ENCODE results near the gene SIGLEC12. TPM values are rescaled to one million over a fixed set of nuclear protein-coding genes. Genes with fewer than 3 reads are reported as not detected.
A peak's percentile ranks its signal among the peaks of the same experiment; 100 is the strongest.

SIGLEC12 gene
- total and polyA plus RNA-seq, 2 donors (not counting 1 experiment from before 2014, with no cell fraction given): 0.24 TPM; not detected in 1

DNA sequence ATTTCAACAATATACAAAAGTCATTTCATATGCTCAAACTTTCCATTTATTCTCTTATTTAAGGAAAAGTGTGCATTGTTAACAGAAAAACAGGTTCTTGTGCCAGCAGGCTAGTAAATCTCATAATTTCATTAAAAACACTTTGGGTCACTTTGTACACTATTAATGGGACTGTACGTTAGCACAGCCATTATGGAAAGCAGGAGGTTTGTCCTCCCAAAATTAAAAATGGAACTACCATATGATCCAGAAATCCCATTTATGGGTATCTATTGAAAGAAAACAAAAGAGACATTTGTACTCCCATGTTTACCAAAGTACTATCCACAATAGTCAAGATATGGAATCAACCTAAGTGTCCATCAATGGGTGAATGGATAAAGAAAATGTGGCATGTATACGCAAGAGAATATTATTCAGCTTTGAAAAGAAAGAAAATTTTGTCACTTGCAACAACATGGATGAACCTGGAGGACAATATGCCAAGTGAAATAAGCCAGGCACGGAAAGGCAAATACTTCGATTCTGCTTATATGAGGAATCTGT lies 38.3 kb upstream of the SIGLEC12 start:
- intact Hi-C loops (cut with micrococcal nuclease): no loop called here
- Mint-ChIP-seq H3K4me1 (peaks cover 40% of the 10 kb centered on the region), H3K4me3 (no peak overlapping the region), H3K27me3 (peaks cover 4% of the 10 kb centered on the region), H3K27ac (no peak overlapping the region), H3K9me3 (ENCODE audit: insufficient read depth) (no peaks in the 10 kb centered on the region)
- Histone ChIP-seq H3K9ac (ENCODE audit: low read length) (no peak overlapping the region), H4K20me1 (ENCODE audit: control insufficient read depth, insufficient read depth, low read length, poor library complexity, severe bottlenecking) (no peaks in the 10 kb centered on the region), H3K36me3 (replicated peaks in 1 of 2; ENCODE audit: control extremely low read depth in 1 of 2, control insufficient read depth in 1 of 2, extremely low read depth in 1 of 2, insufficient read depth in 2 of 2, low read length in 1 of 2) (no peaks in the 10 kb centered on the region), H3K4me3 (ENCODE audit: control extremely low read depth in 1 of 5, extremely low read depth in 1 of 5, insufficient read depth in 1 of 5, low read depth in 2 of 5, low read length in 4 of 5) (no peak overlapping the region), H3K79me2 (ENCODE audit: control insufficient read depth, insufficient read depth, low read length) (no peaks in the 10 kb centered on the region), H3K27me3 (replicated peaks in 1 of 4; ENCODE audit: control extremely low read depth in 1 of 4, control insufficient read depth in 3 of 4, insufficient read depth in 4 of 4, low read length in 3 of 4) (no peaks in the 10 kb centered on the region), H3K27ac (ENCODE audit: low read length in 2 of 2) (no peak overlapping the region), H2AFZ (ENCODE audit: insufficient read depth, low read depth, low read length, poor library complexity, severe bottlenecking) (no peak overlapping the region), H3K4me1 (ENCODE audit: control insufficient read depth in 2 of 2, insufficient read depth in 2 of 2, low read length in 2 of 2) (peaks cover 9 to 12% of the 10 kb centered on the region in 2 donors), H3K9me3 (ENCODE audit: control extremely low read depth in 1 of 3, control insufficient read depth in 2 of 3, insufficient read depth in 1 of 3, low read length in 2 of 3) (peaks cover 0 to 4% (median 0%) of the 10 kb centered on the region in 3 donors), H3K4me2 (replicated peaks; ENCODE audit: low read depth, low read length, poor library complexity, severe bottlenecking) (no peak overlapping the region)
- POLR2A ChIA-PET: no interaction called here
- TF ChIP-seq EZH2 (IDR thresholded peaks at IDR 0.05; ENCODE audit: borderline replicate concordance, insufficient read depth, low read depth, low read length, poor library complexity, severe bottlenecking): no peak
- TF ChIP-seq, protein P1, sequence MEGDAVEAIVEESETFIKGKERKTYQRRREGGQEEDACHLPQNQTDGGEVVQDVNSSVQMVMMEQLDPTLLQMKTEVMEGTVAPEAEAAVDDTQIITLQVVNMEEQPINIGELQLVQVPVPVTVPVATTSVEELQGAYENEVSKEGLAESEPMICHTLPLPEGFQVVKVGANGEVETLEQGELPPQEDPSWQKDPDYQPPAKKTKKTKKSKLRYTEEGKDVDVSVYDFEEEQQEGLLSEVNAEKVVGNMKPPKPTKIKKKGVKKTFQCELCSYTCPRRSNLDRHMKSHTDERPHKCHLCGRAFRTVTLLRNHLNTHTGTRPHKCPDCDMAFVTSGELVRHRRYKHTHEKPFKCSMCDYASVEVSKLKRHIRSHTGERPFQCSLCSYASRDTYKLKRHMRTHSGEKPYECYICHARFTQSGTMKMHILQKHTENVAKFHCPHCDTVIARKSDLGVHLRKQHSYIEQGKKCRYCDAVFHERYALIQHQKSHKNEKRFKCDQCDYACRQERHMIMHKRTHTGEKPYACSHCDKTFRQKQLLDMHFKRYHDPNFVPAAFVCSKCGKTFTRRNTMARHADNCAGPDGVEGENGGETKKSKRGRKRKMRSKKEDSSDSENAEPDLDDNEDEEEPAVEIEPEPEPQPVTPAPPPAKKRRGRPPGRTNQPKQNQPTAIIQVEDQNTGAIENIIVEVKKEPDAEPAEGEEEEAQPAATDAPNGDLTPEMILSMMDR (IDR thresholded peaks at IDR 0.05): no peak
- 100% methylated on average over 3 of the region's 4 CpGs for WGBS (ENCODE audit: insufficient coverage)
- CTCF ChIA-PET: interaction anchor here (0.8 to 1.0 kb wide), 3 partner anchors 8 to 117 kb away, joined by 3 to 4 read pairs (median 3); no protein-coding TSS in a partner anchor
- DNase-seq (no peak), ATAC-seq (ENCODE audit: low read depth) (no peak)

DNA sequence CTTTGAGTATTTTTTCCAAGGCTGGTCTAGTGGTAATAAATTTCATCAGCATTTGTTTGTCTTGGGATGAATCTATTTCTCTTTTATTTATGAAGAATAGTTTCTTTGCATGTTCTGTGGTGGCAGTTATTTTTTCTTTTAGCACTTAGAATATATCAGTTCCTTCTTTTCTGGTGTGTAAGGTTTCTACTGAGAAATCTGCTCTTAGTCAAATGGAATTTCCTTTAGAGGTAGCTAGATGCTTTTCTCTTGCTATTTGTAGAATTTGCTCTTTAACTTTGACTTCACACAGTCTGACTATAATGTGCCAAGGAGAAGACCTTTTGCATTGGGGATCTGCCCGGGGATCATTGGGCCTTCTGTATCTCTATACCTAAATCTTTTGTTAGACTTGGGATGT lies 33.9 kb upstream of the SIGLEC12 start:
- Histone ChIP-seq H3K4me2 (replicated peaks; ENCODE audit: low read depth, low read length, poor library complexity, severe bottlenecking) (peak overlapping the region; percentile 4), H3K4me1 (ENCODE audit: control insufficient read depth in 2 of 2, insufficient read depth in 2 of 2, low read length in 2 of 2) (peaks cover 19 to 25% of the 10 kb centered on the region in 2 donors), H3K9me3 (ENCODE audit: control extremely low read depth in 1 of 3, control insufficient read depth in 2 of 3, insufficient read depth in 1 of 3, low read length in 2 of 3) (peaks cover 0 to 4% (median 0%) of the 10 kb centered on the region in 3 donors), H3K79me2 (ENCODE audit: control insufficient read depth, insufficient read depth, low read length) (peaks cover 5% of the 10 kb centered on the region), H4K20me1 (ENCODE audit: control insufficient read depth, insufficient read depth, low read length, poor library complexity, severe bottlenecking) (no peaks in the 10 kb centered on the region), H3K27me3 (replicated peaks in 1 of 4; ENCODE audit: control extremely low read depth in 1 of 4, control insufficient read depth in 3 of 4, insufficient read depth in 4 of 4, low read length in 3 of 4) (no peaks in the 10 kb centered on the region), H3K36me3 (replicated peaks in 1 of 2; ENCODE audit: control extremely low read depth in 1 of 2, control insufficient read depth in 1 of 2, extremely low read depth in 1 of 2, insufficient read depth in 2 of 2, low read length in 1 of 2) (no peaks in the 10 kb centered on the region), H3K4me3 (ENCODE audit: control extremely low read depth in 1 of 5, extremely low read depth in 1 of 5, insufficient read depth in 1 of 5, low read depth in 2 of 5, low read length in 4 of 5) (peak overlapping the region in 1 of 5 experiments; percentile 0), H3K9ac (ENCODE audit: low read length) (no peak overlapping the region), H2AFZ (ENCODE audit: insufficient read depth, low read depth, low read length, poor library complexity, severe bottlenecking) (no peak overlapping the region), H3K27ac (ENCODE audit: low read length in 2 of 2) (no peak overlapping the region)
- ATAC-seq (ENCODE audit: low read depth) (no peak), DNase-seq (no peak)
- ChIA-PET POLR2A (no interaction called here), CTCF (interaction anchor here (1.0 to 1.8 kb wide), 4 partner anchors 21 to 121 kb away, joined by 3 to 5 read pairs (median 4); no protein-coding TSS in a partner anchor)
- H3K9me3 Mint-ChIP-seq (ENCODE audit: insufficient read depth): no peaks in the 10 kb centered on the region
- no CpG with 5 or more reads among the region's 1 CpG for WGBS (ENCODE audit: insufficient coverage)
- no peak for TF ChIP-seq EZH2 (IDR thresholded peaks at IDR 0.05; ENCODE audit: borderline replicate concordance, insufficient read depth, low read depth, low read length, poor library complexity, severe bottlenecking)
- TF ChIP-seq, protein P1 (IDR thresholded peaks at IDR 0.05): no peak
- peak overlapping the region; percentile 23 for H3K4me3 Mint-ChIP-seq
- H3K27ac Mint-ChIP-seq: peak overlapping the region; percentile 84
- intact Hi-C loops (cut with micrococcal nuclease): loop anchor here (1.0 kb wide), 1 partner anchor 11 kb away; no protein-coding TSS in a partner anchor
- H3K27me3 Mint-ChIP-seq: peaks cover 4% of the 10 kb centered on the region
- peaks cover 48% of the 10 kb centered on the region for H3K4me1 Mint-ChIP-seq
